GM12873 (cell line): ENCODE results near the gene NCKAP5.

ENCODE experiments used
- TF ChIP-seq, protein P1 (sequence below): IDR thresholded peaks from 2 replicates; pipeline ENCODE4 v1.5.1; 2012; ENCODE audit warnings: low read depth, mild to moderate bottlenecking, moderate library complexity, low read length, control low read depth; ENCODE audit not compliant: insufficient read depth; ENCODE audit errors: missing control alignments

The NCKAP5 gene

DNA sequence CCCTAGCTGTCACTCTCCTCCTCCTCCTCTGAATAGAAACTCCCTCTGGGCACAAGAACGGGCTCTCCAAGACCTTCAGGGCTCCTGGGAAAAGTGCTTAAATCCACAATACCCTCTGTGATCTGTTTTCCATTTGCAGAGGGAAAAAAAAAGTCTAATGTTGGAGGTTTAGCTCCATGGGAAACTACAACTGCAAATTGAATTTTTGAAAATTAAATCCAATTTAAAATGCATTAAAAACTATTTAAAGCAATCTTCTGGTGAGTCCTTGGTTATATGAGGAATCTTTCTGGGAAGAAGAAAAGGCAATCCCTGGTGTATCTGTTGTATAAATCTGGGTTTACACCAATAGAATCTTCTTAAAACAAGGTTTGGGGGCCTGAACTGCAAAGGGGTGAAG lies 64.3 kb downstream of the NCKAP5 start:
- TF ChIP-seq, protein P1, sequence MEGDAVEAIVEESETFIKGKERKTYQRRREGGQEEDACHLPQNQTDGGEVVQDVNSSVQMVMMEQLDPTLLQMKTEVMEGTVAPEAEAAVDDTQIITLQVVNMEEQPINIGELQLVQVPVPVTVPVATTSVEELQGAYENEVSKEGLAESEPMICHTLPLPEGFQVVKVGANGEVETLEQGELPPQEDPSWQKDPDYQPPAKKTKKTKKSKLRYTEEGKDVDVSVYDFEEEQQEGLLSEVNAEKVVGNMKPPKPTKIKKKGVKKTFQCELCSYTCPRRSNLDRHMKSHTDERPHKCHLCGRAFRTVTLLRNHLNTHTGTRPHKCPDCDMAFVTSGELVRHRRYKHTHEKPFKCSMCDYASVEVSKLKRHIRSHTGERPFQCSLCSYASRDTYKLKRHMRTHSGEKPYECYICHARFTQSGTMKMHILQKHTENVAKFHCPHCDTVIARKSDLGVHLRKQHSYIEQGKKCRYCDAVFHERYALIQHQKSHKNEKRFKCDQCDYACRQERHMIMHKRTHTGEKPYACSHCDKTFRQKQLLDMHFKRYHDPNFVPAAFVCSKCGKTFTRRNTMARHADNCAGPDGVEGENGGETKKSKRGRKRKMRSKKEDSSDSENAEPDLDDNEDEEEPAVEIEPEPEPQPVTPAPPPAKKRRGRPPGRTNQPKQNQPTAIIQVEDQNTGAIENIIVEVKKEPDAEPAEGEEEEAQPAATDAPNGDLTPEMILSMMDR = no peak

- TF ChIP-seq, protein P1 = no peak
Measured at GRCh38 chr2:133503323-133503722, 64.9 kb downstream of the NCKAP5 start.

- TF ChIP-seq, protein P1 = no peak
Measured at GRCh38 chr2:133502678-133503077, 65.6 kb downstream of the NCKAP5 start.

DNA sequence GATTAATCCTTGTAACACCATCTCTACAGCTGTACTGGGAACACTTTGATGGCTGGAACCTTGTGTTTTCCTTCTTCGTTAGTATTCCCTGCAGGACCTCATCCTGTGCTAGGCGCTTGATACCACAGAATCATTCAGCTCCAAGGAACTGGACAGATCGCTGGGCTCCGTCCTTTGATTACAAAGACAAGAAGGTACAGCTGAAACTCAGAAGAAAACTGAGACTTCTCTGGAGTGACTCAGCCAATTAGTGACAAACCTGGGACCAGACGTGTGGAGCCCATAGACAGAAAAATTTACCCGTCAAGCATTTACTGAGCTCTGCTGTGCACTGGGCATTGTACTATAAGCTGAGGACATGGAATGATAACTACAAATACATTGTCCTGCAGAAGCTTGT lies 67.3 kb downstream of the NCKAP5 start:
- TF ChIP-seq, protein P1 = no peak

- TF ChIP-seq, protein P1 = no peak
Measured at GRCh38 chr2:133498662-133499585, 69.3 kb downstream of the NCKAP5 start.

DNA sequence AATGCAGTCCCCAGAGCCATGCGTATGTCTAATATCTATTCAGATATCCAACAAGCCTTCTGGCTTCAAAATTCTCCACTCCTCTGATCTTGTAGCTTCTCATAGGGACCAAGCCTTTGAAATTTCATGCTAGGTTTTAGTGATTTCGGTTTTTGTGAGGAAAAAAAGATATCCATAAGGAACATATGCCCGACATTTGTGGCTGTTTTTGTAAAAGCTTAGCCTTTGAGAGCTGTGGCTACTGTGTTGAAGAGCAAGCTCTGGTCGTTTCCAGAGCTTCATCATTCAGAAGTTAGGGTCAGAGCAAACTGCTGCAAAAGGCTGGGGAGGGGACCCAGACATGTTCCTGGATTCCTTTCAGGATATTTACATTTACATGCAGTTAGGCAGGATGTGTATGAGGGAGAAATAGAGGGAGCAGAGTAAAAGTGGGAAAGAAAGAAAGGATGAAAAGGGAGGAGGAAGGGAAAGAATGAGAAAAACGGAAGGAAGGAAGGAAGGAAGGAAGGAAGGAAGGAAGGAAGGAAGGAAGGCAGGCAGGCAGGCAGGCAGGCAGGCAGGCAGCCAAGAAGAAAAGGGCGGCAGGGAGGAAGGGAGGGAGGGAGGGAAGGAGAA lies 70.2 kb downstream of the NCKAP5 start:
- TF ChIP-seq, protein P1 = no peak

DNA sequence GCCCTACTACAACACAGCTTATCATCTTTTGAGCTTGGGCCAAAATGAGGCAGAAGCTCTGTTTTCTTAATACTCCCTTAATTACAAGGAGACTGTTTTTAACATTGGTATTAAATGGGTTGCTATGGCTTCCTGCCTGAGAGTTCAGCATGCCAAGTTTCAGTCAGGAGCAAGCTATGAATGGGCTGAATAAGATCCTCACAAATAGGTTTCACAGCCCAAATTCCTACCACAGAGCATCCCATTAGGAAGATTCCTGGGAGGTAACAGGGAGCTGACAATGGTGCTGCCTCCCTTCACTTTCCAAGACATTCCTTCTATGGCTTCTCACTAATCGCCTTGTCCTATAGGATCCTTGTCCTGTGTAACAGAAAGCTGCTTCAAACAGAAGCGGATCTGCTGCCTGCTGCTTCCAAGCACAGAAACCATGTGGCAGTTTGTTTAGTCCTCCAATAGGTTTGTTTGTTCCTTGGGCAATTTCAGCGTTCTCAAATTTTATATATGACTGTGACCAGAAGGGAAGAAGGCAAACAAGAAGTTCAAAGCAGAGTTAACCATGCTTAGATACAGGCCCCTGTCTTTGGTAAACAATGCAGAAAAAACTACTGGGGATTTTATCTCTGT lies 70.9 kb downstream of the NCKAP5 start:
- TF ChIP-seq, protein P1 = no peak
